Liver (tissue), 3 donors: ENCODE measurements around the gene MESP1.

ENCODE experiments used
- FOXA2 ChIP-seq: IDR thresholded peaks from 2 replicates; pipeline ENCODE4 v1.6.1; 2016; ENCODE audit warnings: antibody characterized with exemption
- GABPA ChIP-seq, 2 donors: IDR thresholded peaks in 1 of 2; conservative IDR thresholded peaks in 1 of 2; 2 replicates each; pipeline ENCODE4 v1.6.1; 2016; ENCODE audit warnings: antibody characterized with exemption in 2 of 2, mild to moderate bottlenecking in 1 of 2, moderate library complexity in 1 of 2
- RAD21 ChIP-seq, 2 donors: IDR thresholded peaks; 2 replicates each; pipeline ENCODE4 v1.6.1; 2016; ENCODE audit warnings: antibody characterized with exemption in 2 of 2, mild to moderate bottlenecking in 2 of 2
- SP1 ChIP-seq: IDR thresholded peaks from 2 replicates; pipeline ENCODE4 v1.6.1; 2018; ENCODE audit warnings: antibody characterized with exemption, mild to moderate bottlenecking
- TAF1 ChIP-seq: conservative IDR thresholded peaks from 2 replicates; pipeline ENCODE4 v1.6.1; 2016; ENCODE audit warnings: antibody characterized with exemption, mild to moderate bottlenecking
- YY1 ChIP-seq: IDR thresholded peaks from 2 replicates; pipeline ENCODE4 v1.6.1; 2016; ENCODE audit warnings: antibody characterized with exemption, mild to moderate bottlenecking
- TF ChIP-seq, protein P1 (sequence below): fragments of 150-350 bp; IDR thresholded peaks from 2 replicates; pipeline ENCODE4 v1.5.1; 2017; ENCODE audit warnings: improper control_type of control experiment, low read depth, low read length; ENCODE audit not compliant: missing input control
- TF ChIP-seq, protein P2 (sequence below): IDR thresholded peaks from 2 replicates; pipeline ENCODE4 v1.6.1; 2016; ENCODE audit warnings: antibody characterized with exemption
- TF ChIP-seq, protein P3 (sequence below): IDR thresholded peaks from 2 replicates; pipeline ENCODE4 v1.6.1; 2016; ENCODE audit warnings: antibody characterized with exemption, mild to moderate bottlenecking
- donor health status: healthy.
- donor health status: healthy.

DNA sequence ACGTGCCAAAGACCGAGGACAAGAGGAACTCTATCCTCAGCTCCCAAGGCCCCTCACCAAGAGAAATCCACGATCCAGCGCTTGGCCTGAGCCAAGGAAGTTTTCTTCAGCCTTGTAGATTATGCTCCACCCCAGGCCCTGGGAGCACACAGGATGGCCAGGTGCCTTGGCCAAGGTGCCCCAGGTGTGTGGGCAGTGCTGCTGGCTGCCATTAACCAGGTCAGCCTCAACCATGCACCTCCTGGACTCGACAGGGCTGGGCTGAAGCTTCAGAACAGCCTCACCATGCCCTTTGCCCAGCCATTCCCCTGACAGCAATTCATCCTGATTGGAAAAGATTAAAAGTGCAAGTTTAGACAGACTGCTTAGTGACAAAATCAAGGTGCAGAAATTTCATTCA is 10.9 kb upstream of the MESP1 start:
- TF ChIP-seq, protein P1, sequence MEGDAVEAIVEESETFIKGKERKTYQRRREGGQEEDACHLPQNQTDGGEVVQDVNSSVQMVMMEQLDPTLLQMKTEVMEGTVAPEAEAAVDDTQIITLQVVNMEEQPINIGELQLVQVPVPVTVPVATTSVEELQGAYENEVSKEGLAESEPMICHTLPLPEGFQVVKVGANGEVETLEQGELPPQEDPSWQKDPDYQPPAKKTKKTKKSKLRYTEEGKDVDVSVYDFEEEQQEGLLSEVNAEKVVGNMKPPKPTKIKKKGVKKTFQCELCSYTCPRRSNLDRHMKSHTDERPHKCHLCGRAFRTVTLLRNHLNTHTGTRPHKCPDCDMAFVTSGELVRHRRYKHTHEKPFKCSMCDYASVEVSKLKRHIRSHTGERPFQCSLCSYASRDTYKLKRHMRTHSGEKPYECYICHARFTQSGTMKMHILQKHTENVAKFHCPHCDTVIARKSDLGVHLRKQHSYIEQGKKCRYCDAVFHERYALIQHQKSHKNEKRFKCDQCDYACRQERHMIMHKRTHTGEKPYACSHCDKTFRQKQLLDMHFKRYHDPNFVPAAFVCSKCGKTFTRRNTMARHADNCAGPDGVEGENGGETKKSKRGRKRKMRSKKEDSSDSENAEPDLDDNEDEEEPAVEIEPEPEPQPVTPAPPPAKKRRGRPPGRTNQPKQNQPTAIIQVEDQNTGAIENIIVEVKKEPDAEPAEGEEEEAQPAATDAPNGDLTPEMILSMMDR: no peak
- peak; percentile 64 for TF ChIP-seq YY1
- TF ChIP-seq, protein P2, sequence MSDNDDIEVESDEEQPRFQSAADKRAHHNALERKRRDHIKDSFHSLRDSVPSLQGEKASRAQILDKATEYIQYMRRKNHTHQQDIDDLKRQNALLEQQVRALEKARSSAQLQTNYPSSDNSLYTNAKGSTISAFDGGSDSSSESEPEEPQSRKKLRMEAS: no peak
- no peak for TF ChIP-seq TAF1
- TF ChIP-seq RAD21 (IDR thresholded peaks at IDR 0.05): peak in 1 of 2 donors; percentile 38
- TF ChIP-seq, protein P3, sequence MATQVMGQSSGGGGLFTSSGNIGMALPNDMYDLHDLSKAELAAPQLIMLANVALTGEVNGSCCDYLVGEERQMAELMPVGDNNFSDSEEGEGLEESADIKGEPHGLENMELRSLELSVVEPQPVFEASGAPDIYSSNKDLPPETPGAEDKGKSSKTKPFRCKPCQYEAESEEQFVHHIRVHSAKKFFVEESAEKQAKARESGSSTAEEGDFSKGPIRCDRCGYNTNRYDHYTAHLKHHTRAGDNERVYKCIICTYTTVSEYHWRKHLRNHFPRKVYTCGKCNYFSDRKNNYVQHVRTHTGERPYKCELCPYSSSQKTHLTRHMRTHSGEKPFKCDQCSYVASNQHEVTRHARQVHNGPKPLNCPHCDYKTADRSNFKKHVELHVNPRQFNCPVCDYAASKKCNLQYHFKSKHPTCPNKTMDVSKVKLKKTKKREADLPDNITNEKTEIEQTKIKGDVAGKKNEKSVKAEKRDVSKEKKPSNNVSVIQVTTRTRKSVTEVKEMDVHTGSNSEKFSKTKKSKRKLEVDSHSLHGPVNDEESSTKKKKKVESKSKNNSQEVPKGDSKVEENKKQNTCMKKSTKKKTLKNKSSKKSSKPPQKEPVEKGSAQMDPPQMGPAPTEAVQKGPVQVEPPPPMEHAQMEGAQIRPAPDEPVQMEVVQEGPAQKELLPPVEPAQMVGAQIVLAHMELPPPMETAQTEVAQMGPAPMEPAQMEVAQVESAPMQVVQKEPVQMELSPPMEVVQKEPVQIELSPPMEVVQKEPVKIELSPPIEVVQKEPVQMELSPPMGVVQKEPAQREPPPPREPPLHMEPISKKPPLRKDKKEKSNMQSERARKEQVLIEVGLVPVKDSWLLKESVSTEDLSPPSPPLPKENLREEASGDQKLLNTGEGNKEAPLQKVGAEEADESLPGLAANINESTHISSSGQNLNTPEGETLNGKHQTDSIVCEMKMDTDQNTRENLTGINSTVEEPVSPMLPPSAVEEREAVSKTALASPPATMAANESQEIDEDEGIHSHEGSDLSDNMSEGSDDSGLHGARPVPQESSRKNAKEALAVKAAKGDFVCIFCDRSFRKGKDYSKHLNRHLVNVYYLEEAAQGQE: no peak
- no peak for TF ChIP-seq FOXA2
- no peak for TF ChIP-seq GABPA (IDR thresholded peaks at IDR 0.05 in 1 of 2, conservative IDR thresholded peaks at IDR 0.05 in 1 of 2)
- TF ChIP-seq SP1: peak; percentile 59
